ENCODE results near the gene IL12RB1.
"Not testable (repeated sequence)": the region's sequence is repeated elsewhere in the genome, so short reads cannot be mapped to it uniquely, and the experiment has no call there.

Gene IL12RB1

DNA sequence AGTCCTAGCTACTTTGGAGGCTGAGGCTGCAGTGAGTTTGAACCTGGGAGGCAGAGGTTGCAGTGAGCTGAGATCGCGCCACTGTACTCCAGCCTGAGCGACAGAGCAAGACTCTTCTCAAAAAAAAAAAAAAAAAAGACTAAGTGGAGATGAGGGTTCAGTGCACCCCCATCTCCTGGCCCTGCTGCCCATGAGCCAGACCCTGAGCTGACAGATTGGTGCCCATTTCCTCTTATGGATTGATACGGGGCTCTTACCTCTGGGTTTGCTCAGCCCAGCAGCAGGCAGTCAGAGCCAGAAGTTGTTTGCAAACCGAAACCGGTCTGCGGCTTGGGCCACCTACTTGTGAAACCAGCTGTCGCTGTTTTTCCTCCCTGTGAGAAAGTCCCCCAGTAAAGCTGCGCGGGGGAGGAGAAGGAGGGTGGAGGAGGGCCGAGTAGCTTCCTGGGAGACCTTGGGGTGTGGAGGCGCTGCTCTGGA lies 41.9 kb downstream of the IL12RB1 start:
- no peaks in the 10 kb centered on the region for H3K36me3 ChIP-seq (ENCODE audit: insufficient read depth, low read length)
- WGBS: 56% methylated on average over 11 of the region's 12 CpGs
- no peaks in the 10 kb centered on the region for H3K9me3 ChIP-seq (ENCODE audit: insufficient read depth, low read depth, low read length)
- H3K27ac ChIP-seq (ENCODE audit: low read depth, low read length): no peak overlapping the region
- no peak overlapping the region for H3K4me3 ChIP-seq (ENCODE audit: low read length)
- H3K27me3 ChIP-seq (ENCODE audit: insufficient read depth, low read length): no peaks in the 10 kb centered on the region
- peak overlapping the region; percentile 30; the same call in 1 of the 2 replicates for H3K9ac ChIP-seq (ENCODE audit: low read depth, low read length)
- 0 out of 2 replicates have a peak, but pooled peaks cover 3% of the 10 kb centered on the region for H3K4me1 ChIP-seq (ENCODE audit: insufficient read depth, low read length)

DNA sequence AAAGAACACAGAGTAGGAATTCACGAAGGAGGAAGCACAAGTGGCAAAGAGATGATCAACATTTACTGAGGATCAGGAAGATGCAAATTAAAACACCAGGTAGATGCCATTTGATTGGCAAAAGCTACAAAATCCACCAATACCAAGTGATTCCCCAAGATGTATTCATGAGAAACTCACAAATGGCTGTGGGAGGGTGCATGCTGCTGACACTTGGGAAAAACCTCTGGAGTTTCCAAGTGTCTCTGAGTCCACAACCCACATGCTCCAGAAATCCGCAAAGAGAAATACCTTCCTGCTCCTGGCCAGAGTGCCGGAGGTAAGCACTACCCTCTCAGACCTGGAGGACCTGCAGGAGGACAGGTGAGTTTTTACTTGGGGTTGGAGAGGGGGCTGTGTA lies 43.1 kb downstream of the IL12RB1 start:
- 97% methylated on average over 3 of the region's 3 CpGs for WGBS
- Histone ChIP-seq H3K9me3 (ENCODE audit: insufficient read depth, low read depth, low read length) (no peaks in the 10 kb centered on the region), H3K4me3 (ENCODE audit: low read length) (no peak overlapping the region), H3K27ac (ENCODE audit: low read depth, low read length) (no peak overlapping the region), H3K9ac (ENCODE audit: low read depth, low read length) (no peak overlapping the region), H3K36me3 (ENCODE audit: insufficient read depth, low read length) (no peaks in the 10 kb centered on the region), H3K27me3 (ENCODE audit: insufficient read depth, low read length) (no peaks in the 10 kb centered on the region), H3K4me1 (ENCODE audit: insufficient read depth, low read length) (0 out of 2 replicates have a peak, but pooled peaks cover 3% of the 10 kb centered on the region)

DNA sequence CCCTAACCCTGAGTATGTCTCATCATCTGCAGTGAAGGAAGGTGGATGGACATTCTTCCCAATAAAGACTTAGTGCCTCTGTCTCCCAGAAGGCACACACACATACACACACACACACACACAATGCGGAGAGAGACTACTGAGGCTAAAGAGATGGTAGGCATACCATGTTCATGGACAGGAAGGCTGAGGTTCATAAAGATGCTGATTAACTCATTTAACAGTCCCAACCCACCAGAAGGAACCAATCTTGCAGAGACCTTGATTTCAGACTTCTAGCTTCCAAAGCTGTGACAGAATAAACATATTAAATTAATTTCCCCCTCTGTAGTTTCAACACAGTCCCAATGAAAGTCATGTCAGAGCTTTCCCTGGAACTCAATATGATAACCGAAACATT lies 45.7 kb downstream of the IL12RB1 start:
- no peak overlapping the region for H3K9ac ChIP-seq (ENCODE audit: low read depth, low read length)
- WGBS: 96% methylated on average over 2 of the region's 2 CpGs

DNA sequence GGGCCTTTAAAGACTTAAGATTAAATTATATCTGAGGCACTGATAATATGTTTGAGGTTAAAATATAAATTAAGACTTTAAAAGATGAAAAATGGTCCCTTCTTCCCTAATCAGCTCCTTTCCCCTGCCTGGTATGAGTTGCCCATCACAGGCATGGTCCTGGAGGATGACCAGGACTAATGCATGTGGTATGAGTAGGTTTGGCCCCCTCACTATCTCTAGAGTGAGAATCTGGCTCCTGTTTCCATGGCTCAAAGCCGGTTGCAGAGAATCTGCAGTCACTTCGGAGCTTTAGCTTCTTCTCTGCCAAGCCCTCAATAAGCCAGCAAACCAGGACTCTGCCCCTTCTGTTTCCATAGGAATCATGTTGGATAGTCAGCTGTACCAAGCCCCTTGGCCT lies 54.6 kb downstream of the IL12RB1 start:
- WGBS: 90% methylated on average over 2 of the region's 2 CpGs

More for the DNA sequence above, 45.7 kb downstream of the IL12RB1 start:
- no peak overlapping the region for H3K4me3 ChIP-seq (ENCODE audit: low read length)
- H3K27me3 ChIP-seq (ENCODE audit: insufficient read depth, low read length): no peaks in the 10 kb centered on the region
- no peaks in the 10 kb centered on the region for H3K36me3 ChIP-seq (ENCODE audit: insufficient read depth, low read length)
- no peaks in the 10 kb centered on the region for H3K9me3 ChIP-seq (ENCODE audit: insufficient read depth, low read depth, low read length)
- H3K4me1 ChIP-seq (ENCODE audit: insufficient read depth, low read length): 0 out of 2 replicates have a peak, but pooled peaks cover 3% of the 10 kb centered on the region
- H3K27ac ChIP-seq (ENCODE audit: low read depth, low read length): no peak overlapping the region

DNA sequence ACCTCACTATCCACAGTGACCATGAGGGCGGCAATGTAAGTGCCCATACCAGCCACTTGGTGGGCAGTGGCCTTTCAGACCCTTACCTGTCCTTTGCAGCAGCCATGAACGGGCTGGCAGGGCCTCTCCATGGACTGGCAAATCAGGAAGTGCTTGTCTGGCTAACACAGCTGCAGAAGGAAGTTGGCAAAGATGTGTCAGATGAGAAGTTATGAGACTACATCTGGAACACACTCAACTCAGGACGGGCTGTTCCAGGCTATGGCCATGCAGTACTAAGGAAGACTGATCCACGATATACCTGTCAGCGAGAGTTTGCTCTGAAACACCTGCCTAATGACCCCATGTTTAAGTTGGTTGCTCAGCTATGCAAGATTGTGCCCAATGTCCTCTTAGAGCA lies 55.3 kb downstream of the IL12RB1 start:
- not testable (repeated sequence) for H3K27ac ChIP-seq (ENCODE audit: low read depth, low read length); H3K4me3 ChIP-seq (ENCODE audit: low read length); H3K36me3 ChIP-seq (ENCODE audit: insufficient read depth, low read length); H3K9ac ChIP-seq (ENCODE audit: low read depth, low read length); H3K4me1 ChIP-seq (ENCODE audit: insufficient read depth, low read length); H3K9me3 ChIP-seq (ENCODE audit: insufficient read depth, low read depth, low read length); H3K27me3 ChIP-seq (ENCODE audit: insufficient read depth, low read length)
- WGBS: 91% methylated on average over 5 of the region's 5 CpGs

More for the DNA sequence above, 54.6 kb downstream of the IL12RB1 start:
- not testable (repeated sequence) for H3K9ac ChIP-seq (ENCODE audit: low read depth, low read length); H3K27me3 ChIP-seq (ENCODE audit: insufficient read depth, low read length); H3K9me3 ChIP-seq (ENCODE audit: insufficient read depth, low read depth, low read length); H3K27ac ChIP-seq (ENCODE audit: low read depth, low read length); H3K4me3 ChIP-seq (ENCODE audit: low read length); H3K36me3 ChIP-seq (ENCODE audit: insufficient read depth, low read length); H3K4me1 ChIP-seq (ENCODE audit: insufficient read depth, low read length)

DNA sequence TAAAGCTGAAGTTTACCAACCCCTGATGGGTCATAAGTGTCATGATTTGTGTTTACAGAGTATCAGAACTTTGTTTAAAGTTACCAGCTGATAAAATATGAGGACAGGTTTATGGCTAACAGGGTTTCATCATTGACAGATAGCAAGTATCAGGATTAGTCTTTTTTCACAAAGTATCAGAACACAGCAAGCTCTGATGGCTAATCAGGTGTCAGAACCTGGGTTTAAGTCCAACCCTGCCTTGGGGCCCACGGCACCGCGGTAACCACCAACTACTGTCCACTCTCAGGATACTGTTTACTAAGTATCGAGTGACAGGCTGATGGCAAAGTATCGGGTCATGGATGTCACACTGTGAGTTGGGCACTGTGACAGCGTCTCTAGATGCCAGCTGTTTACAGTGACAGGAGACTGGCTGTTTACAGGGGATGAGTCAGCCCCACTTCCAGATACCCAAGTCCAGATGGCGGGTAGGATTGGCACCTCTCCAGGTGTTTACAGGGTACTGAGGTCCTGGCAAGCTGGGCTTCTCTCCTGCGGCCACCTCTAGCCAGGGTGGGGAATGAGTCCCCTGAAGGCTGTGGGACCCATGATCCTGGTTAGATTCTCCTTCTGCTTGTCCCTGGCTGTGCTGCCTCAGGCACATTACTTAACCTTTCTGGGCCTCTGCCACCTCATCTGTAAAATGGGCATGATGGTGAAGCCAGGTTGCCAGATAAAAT lies 57.0 kb downstream of the IL12RB1 start:
- H3K9ac ChIP-seq (ENCODE audit: low read depth, low read length): no peak overlapping the region

DNA sequence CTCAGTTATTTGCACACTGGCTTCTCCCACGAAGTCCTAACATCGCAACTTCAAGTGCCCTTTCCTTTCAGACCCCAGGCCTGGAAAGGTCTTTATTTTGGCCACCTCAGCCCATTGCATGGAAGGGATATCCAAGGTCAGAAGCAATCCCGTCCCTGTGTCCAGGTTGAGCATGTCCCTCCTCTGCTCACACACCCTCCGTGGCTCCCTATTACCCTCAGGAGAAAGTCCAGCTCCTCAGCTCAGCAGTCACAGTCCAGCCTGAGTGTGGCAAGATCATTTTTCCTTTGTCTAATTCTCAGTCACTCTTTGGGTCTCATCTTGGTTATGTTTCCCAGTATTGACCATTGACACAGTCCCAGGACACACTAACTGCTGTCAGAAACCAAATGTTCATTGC lies 59.6 kb downstream of the IL12RB1 start:
- 89% methylated on average over 4 of the region's 4 CpGs for WGBS
- Histone ChIP-seq H3K27ac (ENCODE audit: low read depth, low read length) (no peak overlapping the region), H3K4me1 (ENCODE audit: insufficient read depth, low read length) (no peaks in the 10 kb centered on the region)

More for the DNA sequence above, 57.0 kb downstream of the IL12RB1 start:
- Histone ChIP-seq H3K4me3 (ENCODE audit: low read length) (no peak overlapping the region), H3K4me1 (ENCODE audit: insufficient read depth, low read length) (no peaks in the 10 kb centered on the region), H3K36me3 (ENCODE audit: insufficient read depth, low read length) (no peaks in the 10 kb centered on the region), H3K27ac (ENCODE audit: low read depth, low read length) (no peak overlapping the region), H3K27me3 (ENCODE audit: insufficient read depth, low read length) (no peaks in the 10 kb centered on the region), H3K9me3 (ENCODE audit: insufficient read depth, low read depth, low read length) (no peaks in the 10 kb centered on the region)
- 89% methylated on average over 8 of the region's 8 CpGs for WGBS

DNA sequence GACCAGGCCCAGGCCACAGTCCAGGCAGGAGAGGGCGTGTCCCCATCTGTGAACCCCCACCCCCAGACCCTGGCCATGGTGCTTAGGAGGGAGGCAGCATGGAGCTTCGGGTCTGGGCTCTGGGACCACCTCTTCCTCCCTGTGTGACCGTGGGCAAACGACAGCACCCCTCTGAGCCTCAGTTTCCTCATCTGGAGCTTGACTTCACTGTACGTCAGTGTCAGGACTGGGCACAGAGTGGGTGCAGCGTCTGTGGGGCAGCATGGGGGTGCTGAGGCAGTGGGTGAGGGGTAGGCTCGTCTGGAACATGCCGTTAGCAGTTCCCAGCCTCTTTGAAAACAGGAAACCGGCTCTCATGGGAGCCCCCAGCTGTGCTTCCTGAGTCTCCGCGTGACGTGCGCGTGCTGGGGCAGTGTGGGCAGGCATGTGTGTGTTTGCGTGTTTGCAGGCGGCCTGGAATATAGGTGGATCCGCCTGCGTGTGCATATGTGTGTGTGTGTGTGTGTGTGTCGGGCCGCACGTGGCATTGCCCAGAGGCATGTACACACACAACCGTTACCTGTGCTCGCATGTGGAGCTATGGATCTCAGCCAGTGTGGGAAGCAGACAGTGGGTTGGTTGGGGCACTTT lies 63.0 kb downstream of the IL12RB1 start:
- H3K9me3 ChIP-seq (ENCODE audit: insufficient read depth, low read depth, low read length): no peaks in the 10 kb centered on the region

More for the DNA sequence above, 59.6 kb downstream of the IL12RB1 start:
- Histone ChIP-seq H3K9ac (ENCODE audit: low read depth, low read length) (no peak overlapping the region), H3K4me3 (ENCODE audit: low read length) (no peak overlapping the region), H3K9me3 (ENCODE audit: insufficient read depth, low read depth, low read length) (no peaks in the 10 kb centered on the region), H3K36me3 (ENCODE audit: insufficient read depth, low read length) (no peaks in the 10 kb centered on the region), H3K27me3 (ENCODE audit: insufficient read depth, low read length) (no peaks in the 10 kb centered on the region)

DNA sequence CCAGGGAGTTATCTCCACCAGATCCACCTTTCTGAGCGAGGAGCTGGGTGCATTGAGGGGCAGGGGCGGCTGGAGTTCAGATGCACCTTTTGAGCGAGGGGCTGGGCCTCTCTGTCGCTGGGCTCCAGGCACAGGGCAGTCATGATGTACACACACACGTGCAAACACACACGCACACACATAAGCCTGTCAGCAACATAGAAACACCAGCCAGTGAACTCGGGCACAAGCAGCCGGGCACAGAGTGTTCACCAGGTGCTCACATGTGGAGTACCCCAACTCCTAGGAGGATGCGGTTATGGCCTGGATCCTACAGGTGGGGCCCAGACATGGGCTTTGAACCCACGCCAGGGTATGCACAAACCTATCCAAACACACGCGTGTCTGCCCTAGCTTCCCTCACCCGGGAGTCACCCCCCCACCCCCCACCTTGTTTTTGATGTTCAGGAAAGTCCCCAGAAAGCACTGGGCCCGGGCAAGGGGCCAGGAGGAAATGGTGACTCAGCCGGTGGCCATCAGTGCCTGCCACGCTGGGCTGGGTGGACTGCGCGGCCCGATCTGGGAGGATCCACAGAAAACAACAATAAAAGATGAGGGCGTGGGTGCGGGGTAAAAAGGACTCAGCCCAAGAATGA lies 65.5 kb downstream of the IL12RB1 start:
- Histone ChIP-seq H3K4me1 (ENCODE audit: insufficient read depth, low read length) (no peaks in the 10 kb centered on the region), H3K4me3 (ENCODE audit: low read length) (no peak overlapping the region), H3K27ac (ENCODE audit: low read depth, low read length) (no peak overlapping the region), H3K36me3 (ENCODE audit: insufficient read depth, low read length) (no peaks in the 10 kb centered on the region), H3K9ac (ENCODE audit: low read depth, low read length) (no peak overlapping the region), H3K27me3 (ENCODE audit: insufficient read depth, low read length) (no peaks in the 10 kb centered on the region), H3K9me3 (ENCODE audit: insufficient read depth, low read depth, low read length) (no peaks in the 10 kb centered on the region)
- 96% methylated on average over 21 of the region's 21 CpGs for WGBS

More for the DNA sequence above, 63.0 kb downstream of the IL12RB1 start:
- H3K9ac ChIP-seq (ENCODE audit: low read depth, low read length): no peak overlapping the region
- H3K4me3 ChIP-seq (ENCODE audit: low read length): no peak overlapping the region; the same call in 1 of the 2 replicates
- 88% methylated on average over 23 of the region's 23 CpGs for WGBS
- no peaks in the 10 kb centered on the region for H3K4me1 ChIP-seq (ENCODE audit: insufficient read depth, low read length)
- no peaks in the 10 kb centered on the region for H3K36me3 ChIP-seq (ENCODE audit: insufficient read depth, low read length)
- no peaks in the 10 kb centered on the region for H3K27me3 ChIP-seq (ENCODE audit: insufficient read depth, low read length)
- no peak overlapping the region for H3K27ac ChIP-seq (ENCODE audit: low read depth, low read length)

DNA sequence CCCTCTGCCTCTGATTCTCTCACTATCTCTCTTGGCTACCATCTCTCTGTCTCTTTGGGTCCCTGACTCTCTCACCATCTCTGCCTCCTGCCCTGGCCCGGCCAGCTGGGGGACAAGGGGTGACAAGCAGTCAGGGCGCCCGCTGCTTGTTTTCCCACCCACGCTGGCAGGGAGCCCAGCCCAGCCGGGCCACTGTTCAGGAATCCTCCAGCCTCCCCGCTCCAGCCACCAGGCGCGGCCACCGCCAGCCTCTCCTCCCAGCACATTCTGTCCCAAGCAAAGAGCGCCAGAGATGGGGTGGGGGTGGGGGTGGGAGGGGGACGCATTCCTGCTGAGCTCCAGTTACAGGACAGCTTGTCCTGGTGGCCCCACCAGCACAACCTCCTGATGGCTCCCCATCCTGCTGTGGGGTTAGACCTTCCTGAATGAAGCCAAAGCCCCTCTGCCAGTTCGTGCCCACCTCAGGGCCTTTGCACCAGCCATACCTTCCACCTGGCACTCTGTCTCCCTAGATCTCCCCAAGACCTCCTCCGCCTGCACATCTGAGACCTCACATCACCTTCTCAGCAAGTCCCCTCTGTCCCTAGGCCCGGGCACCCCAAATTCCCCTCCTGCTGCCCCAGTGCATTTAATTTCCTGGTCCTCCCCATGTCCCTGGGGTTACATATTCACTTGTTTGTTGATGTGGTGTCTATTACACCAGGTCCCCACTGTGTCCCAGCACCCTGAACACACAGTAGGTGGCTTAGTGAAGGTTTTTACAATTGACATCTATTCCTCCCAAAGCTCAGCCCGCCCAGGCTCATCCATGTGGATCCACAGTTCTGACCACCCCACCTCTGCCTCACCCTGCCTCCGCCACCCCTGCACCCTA lies 66.3 kb downstream of the IL12RB1 start:
- no peaks in the 10 kb centered on the region for H3K36me3 ChIP-seq (ENCODE audit: insufficient read depth, low read length)
- 94% methylated on average over 14 of the region's 16 CpGs for WGBS
- H3K27me3 ChIP-seq (ENCODE audit: insufficient read depth, low read length): no peaks in the 10 kb centered on the region
- H3K9ac ChIP-seq (ENCODE audit: low read depth, low read length): no peak overlapping the region
- no peak overlapping the region for H3K27ac ChIP-seq (ENCODE audit: low read depth, low read length)
- no peaks in the 10 kb centered on the region for H3K9me3 ChIP-seq (ENCODE audit: insufficient read depth, low read depth, low read length)
- no peaks in the 10 kb centered on the region for H3K4me1 ChIP-seq (ENCODE audit: insufficient read depth, low read length)
- H3K4me3 ChIP-seq (ENCODE audit: low read length): no peak overlapping the region

Data from HUES64 (cell line).